ENCODE data around the gene TXNDC8.
"Not testable (repeated sequence)": the region's sequence is repeated elsewhere in the genome, so short reads cannot be mapped to it uniquely, and the experiment has no call there.

Gene TXNDC8

DNA sequence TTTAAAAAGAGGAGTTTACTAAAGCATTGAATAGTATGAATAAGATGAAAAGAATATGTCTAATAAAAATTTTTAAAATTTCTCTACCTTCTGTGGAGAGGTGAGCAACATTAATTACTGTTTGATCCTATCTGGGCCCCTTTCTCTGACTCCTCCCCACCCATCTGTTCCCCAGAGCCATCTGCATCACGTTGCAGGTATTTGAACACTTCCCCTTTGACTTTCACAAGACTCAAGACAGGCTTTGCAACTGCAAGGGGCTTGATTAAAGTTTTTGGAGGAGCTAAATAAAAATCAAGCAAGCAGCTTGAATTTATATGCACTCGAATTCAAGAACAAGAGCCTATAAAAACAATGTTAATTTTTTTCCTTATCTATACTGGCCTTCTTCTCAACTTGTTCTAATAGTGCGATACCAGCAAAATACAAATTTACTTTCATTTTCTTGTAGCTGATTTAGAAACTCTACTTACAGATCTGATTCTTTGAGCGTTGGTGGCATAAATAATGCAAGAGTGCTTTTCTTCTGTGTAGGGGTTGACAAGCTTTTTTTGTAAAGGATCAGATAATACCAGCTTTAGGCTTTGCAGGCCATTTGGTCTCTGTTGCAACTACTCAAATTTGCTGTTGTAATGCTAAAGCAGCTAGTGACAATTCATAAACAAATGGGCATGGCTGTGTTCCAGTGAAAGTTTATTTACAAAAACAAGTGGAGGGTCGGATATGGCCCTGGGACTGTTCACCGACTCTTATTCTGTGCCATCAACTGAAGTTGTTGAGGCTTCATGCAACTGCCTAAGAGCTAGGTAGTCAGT lies 21.2 kb downstream of the TXNDC8 start:
- Histone ChIP-seq H3K9ac (ENCODE audit: low read depth, low read length, poor library complexity, severe bottlenecking) (no peak overlapping the region), H3K27me3 (ENCODE audit: insufficient read depth, low read length, poor library complexity, severe bottlenecking) (no peaks in the 10 kb centered on the region), H4K20me1 (ENCODE audit: insufficient read depth, low read length, poor library complexity, severe bottlenecking) (no peaks in the 10 kb centered on the region), H3K4me3 (ENCODE audit: low read length, poor library complexity, severe bottlenecking) (no peak overlapping the region), H3K36me3 (ENCODE audit: insufficient read depth, low read length) (no peaks in the 10 kb centered on the region), H3K4me2 (ENCODE audit: low read depth, low read length, poor library complexity, severe bottlenecking) (no peak overlapping the region), H3K9me2 (replicated peaks; ENCODE audit: low read depth, low read length) (no peaks in the 10 kb centered on the region), H3K4me1 (ENCODE audit: insufficient read depth, low read length, poor library complexity, severe bottlenecking) (no peaks in the 10 kb centered on the region), H3K79me2 (ENCODE audit: insufficient read depth, low read length) (no peaks in the 10 kb centered on the region), H3K9me3 (ENCODE audit: insufficient read depth, low read depth, low read length) (peaks cover 7% of the 10 kb centered on the region; the same call in 1 of the 2 replicates), H2AFZ (ENCODE audit: low read length) (no peak overlapping the region), H3F3A (ENCODE audit: low read depth) (no peaks in the 10 kb centered on the region)
- TF ChIP-seq, protein P1, sequence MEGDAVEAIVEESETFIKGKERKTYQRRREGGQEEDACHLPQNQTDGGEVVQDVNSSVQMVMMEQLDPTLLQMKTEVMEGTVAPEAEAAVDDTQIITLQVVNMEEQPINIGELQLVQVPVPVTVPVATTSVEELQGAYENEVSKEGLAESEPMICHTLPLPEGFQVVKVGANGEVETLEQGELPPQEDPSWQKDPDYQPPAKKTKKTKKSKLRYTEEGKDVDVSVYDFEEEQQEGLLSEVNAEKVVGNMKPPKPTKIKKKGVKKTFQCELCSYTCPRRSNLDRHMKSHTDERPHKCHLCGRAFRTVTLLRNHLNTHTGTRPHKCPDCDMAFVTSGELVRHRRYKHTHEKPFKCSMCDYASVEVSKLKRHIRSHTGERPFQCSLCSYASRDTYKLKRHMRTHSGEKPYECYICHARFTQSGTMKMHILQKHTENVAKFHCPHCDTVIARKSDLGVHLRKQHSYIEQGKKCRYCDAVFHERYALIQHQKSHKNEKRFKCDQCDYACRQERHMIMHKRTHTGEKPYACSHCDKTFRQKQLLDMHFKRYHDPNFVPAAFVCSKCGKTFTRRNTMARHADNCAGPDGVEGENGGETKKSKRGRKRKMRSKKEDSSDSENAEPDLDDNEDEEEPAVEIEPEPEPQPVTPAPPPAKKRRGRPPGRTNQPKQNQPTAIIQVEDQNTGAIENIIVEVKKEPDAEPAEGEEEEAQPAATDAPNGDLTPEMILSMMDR (conservative IDR thresholded peaks at IDR 0.05; ENCODE audit: low read length): no peak
- no peak for TF ChIP-seq EZH2phosphoT487 (IDR thresholded peaks at IDR 0.05; ENCODE audit: borderline replicate concordance)

DNA sequence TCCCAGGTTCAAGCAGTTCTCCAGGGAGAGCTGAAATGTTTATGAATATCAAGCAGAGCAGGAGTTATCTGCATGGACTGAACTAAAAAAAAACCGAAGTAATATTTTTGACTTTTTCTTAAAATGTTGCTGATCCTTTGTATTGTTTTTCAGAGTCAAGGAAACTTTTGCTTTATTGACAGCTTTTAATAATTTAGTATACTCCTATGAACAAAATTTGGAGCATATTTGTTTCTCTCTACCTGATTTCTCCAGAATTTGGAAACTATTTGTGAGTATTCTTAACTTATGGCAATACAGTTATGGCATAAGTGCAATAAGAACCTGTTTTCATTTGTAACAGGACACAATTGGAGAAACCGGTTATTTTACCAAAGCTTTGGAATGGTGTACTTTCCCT lies 25.7 kb downstream of the TXNDC8 start:
- H3K4me1 ChIP-seq (ENCODE audit: insufficient read depth, low read length, poor library complexity, severe bottlenecking); H3K4me3 ChIP-seq (ENCODE audit: low read length, poor library complexity, severe bottlenecking); H3K4me2 ChIP-seq (ENCODE audit: low read depth, low read length, poor library complexity, severe bottlenecking); H3K9ac ChIP-seq (ENCODE audit: low read depth, low read length, poor library complexity, severe bottlenecking); H2AFZ ChIP-seq (ENCODE audit: low read length); H4K20me1 ChIP-seq (ENCODE audit: insufficient read depth, low read length, poor library complexity, severe bottlenecking); H3K9me2 ChIP-seq (replicated peaks; ENCODE audit: low read depth, low read length); H3K79me2 ChIP-seq (ENCODE audit: insufficient read depth, low read length); H3K36me3 ChIP-seq (ENCODE audit: insufficient read depth, low read length); H3K9me3 ChIP-seq (ENCODE audit: insufficient read depth, low read depth, low read length); H3K27me3 ChIP-seq (ENCODE audit: insufficient read depth, low read length, poor library complexity, severe bottlenecking); H3F3A ChIP-seq (ENCODE audit: low read depth): not testable (repeated sequence)

DNA sequence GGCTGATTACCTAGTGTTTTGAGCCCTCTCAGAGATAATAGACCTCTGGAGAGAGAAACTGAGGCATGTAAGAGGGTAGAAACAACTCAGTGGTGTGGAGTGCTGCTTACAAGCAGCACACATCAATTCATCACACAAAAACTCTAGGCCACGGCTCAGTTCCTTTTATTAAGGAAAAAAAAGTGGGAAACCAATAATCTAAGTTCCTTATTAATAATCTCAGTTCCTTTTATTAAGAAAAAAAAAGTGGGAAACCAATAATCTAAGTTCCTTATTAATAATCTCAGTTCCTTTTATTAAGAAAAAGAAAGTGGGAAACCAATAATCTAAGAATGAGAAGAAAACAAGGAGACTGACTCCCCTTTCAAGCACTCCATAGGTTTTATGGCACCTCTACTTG lies 28.0 kb downstream of the TXNDC8 start:
- Histone ChIP-seq H3K9me2 (replicated peaks; ENCODE audit: low read depth, low read length) (no peaks in the 10 kb centered on the region), H3K36me3 (ENCODE audit: insufficient read depth, low read length) (no peaks in the 10 kb centered on the region), H3K4me2 (ENCODE audit: low read depth, low read length, poor library complexity, severe bottlenecking) (no peak overlapping the region), H3K4me3 (ENCODE audit: low read length, poor library complexity, severe bottlenecking) (no peak overlapping the region), H3K79me2 (ENCODE audit: insufficient read depth, low read length) (no peaks in the 10 kb centered on the region), H3F3A (ENCODE audit: low read depth) (no peaks in the 10 kb centered on the region), H3K9me3 (ENCODE audit: insufficient read depth, low read depth, low read length) (peaks cover 7% of the 10 kb centered on the region; the same call in 1 of the 2 replicates), H3K4me1 (ENCODE audit: insufficient read depth, low read length, poor library complexity, severe bottlenecking) (peaks cover 3% of the 10 kb centered on the region), H3K9ac (ENCODE audit: low read depth, low read length, poor library complexity, severe bottlenecking) (no peak overlapping the region), H4K20me1 (ENCODE audit: insufficient read depth, low read length, poor library complexity, severe bottlenecking) (no peaks in the 10 kb centered on the region), H2AFZ (ENCODE audit: low read length) (no peak overlapping the region), H3K27me3 (ENCODE audit: insufficient read depth, low read length, poor library complexity, severe bottlenecking) (no peaks in the 10 kb centered on the region)
- TF ChIP-seq, protein P1 (conservative IDR thresholded peaks at IDR 0.05; ENCODE audit: low read length): no peak
- no peak for TF ChIP-seq EZH2phosphoT487 (IDR thresholded peaks at IDR 0.05; ENCODE audit: borderline replicate concordance)

DNA sequence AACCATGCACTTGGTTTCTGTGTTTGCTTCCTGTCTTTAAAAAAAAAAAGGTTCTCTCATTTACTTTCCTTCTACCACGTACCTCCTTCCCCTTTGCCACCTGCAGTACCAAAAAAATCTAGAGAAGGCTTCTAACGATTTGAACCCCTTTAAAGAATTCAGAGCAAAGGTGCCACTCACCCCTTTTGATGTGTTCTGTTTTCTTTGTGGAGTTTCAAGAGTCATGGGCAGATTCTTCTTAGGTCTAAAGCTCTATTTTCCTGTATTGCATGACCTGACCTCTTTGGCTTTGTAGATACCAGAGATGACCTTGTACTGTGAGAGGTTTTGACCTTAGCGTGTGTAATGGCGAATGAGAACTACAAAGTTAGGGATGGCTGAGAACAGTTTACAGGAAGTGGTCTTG lies 29.0 kb downstream of the TXNDC8 start:
- no peaks in the 10 kb centered on the region for H4K20me1 ChIP-seq (ENCODE audit: insufficient read depth, low read length, poor library complexity, severe bottlenecking)
- no peaks in the 10 kb centered on the region for H3K36me3 ChIP-seq (ENCODE audit: insufficient read depth, low read length)
- H3K4me3 ChIP-seq (ENCODE audit: low read length, poor library complexity, severe bottlenecking): no peak overlapping the region
- H3K9ac ChIP-seq (ENCODE audit: low read depth, low read length, poor library complexity, severe bottlenecking): no peak overlapping the region
- peaks cover 3% of the 10 kb centered on the region for H3K4me1 ChIP-seq (ENCODE audit: insufficient read depth, low read length, poor library complexity, severe bottlenecking)
- H3K27me3 ChIP-seq (ENCODE audit: insufficient read depth, low read length, poor library complexity, severe bottlenecking): no peaks in the 10 kb centered on the region
- no peaks in the 10 kb centered on the region for H3F3A ChIP-seq (ENCODE audit: low read depth)
- no peak overlapping the region for H3K4me2 ChIP-seq (ENCODE audit: low read depth, low read length, poor library complexity, severe bottlenecking)
- no peaks in the 10 kb centered on the region for H3K9me2 ChIP-seq (replicated peaks; ENCODE audit: low read depth, low read length)
- no peak for TF ChIP-seq EZH2phosphoT487 (IDR thresholded peaks at IDR 0.05; ENCODE audit: borderline replicate concordance)
- TF ChIP-seq, protein P1 (conservative IDR thresholded peaks at IDR 0.05; ENCODE audit: low read length): no peak
- peaks cover 7% of the 10 kb centered on the region; the same call in 1 of the 2 replicates for H3K9me3 ChIP-seq (ENCODE audit: insufficient read depth, low read depth, low read length)
- H2AFZ ChIP-seq (ENCODE audit: low read length): no peak overlapping the region
- no peaks in the 10 kb centered on the region for H3K79me2 ChIP-seq (ENCODE audit: insufficient read depth, low read length)
